HepG2 (cell line): Measurements from ENCODE around the gene PAPOLB. TPM values are rescaled to one million over a fixed set of nuclear protein-coding genes. Genes with fewer than 3 reads are reported as not detected.

ENCODE experiments used
- ATAC-seq: fragments of 200-7000 bp; cut with Tn5 transposase; 3 replicates; pipeline ENCODE4 v1.9.1; 2020; ENCODE audit warnings: mild to moderate bottlenecking, moderate library complexity
- BruUV-seq: library from RNA; stranded (reverse); fragments of 400-500 nt; replicated peaks from 2 replicates; lab custom pipeline; 2021; lab: Mats Ljungman, UMichigan
- CTCF ChIA-PET: fragments of 300-600 bp; formaldehyde crosslinking; extraction: SDS; loops from one replicate; lab custom pipeline; 2021; ENCODE audit warnings: low total read pairs, inconsistent platforms, low intra/inter-chr PET ratio; lab: Yijun Ruan, JAX
- POLR2A ChIA-PET: fragments of 350-600 bp; sonication (Branson Sonifier 250); formaldehyde crosslinking; loops from one replicate; lab custom pipeline; 2020; ENCODE audit warnings: antibody characterized with exemption, inconsistent platforms; lab: Yijun Ruan, JAX
- DNase-seq: peaks from one replicate; pipeline ENCODE4 v3.0.0-alpha.2; 2015; ENCODE audit warnings: low spot score
- FAIRE-seq: peaks from 3 replicates; lab custom pipeline; 2011; peaks lifted over from hg19 to GRCh38; lab: Jason Lieb, UNC
- H2AFZ ChIP-seq: one replicate; pipeline ENCODE4 v1.6.1; 2011; ENCODE audit warnings: low read length, inconsistent platforms
- H3K27ac ChIP-seq: fragments of 300-600 bp; 3 replicates; pipeline ENCODE4 v1.8.0; 2011; ENCODE audit warnings: mixed run types, mild to moderate bottlenecking, mixed read lengths, low read length, inconsistent platforms; ENCODE audit not compliant: insufficient read depth; ENCODE audit errors: extremely low read length
- H3K27me3 ChIP-seq, 2 experiments: fragments of 200-600 bp in 1 of 2; 2 replicates in 1 of 2; 3 replicates in 1 of 2; pipeline versions ENCODE4 v1.6.0 to v1.8.0; 2011; ENCODE audit warnings: low read length in 2 of 2, mild to moderate bottlenecking in 2 of 2, moderate library complexity in 2 of 2, inconsistent platforms in 1 of 2; ENCODE audit not compliant: insufficient read depth in 2 of 2, control insufficient read depth in 1 of 2
- H3K36me3 ChIP-seq, 2 experiments: fragments of 200-600 bp in 1 of 2; replicated peaks in 1 of 2; 2 replicates in 1 of 2; 3 replicates in 1 of 2; pipeline versions ENCODE4 v1.5.1 to v1.8.0; 2011; ENCODE audit warnings: low read length in 2 of 2, inconsistent platforms in 1 of 2; ENCODE audit not compliant: insufficient read depth in 2 of 2, control insufficient read depth in 1 of 2
- H3K4me1 ChIP-seq: 2 replicates; pipeline ENCODE4 v1.5.1; 2012; ENCODE audit warnings: low read length, inconsistent platforms; ENCODE audit not compliant: insufficient read depth
- H3K4me2 ChIP-seq: 2 replicates; pipeline ENCODE4 v1.6.0; 2011; ENCODE audit warnings: low read depth, low read length, inconsistent platforms
- H3K4me3 ChIP-seq, 3 experiments: fragments of 200-600 bp in 1 of 3; sonication (generic), shearing (Covaris generic) in 1 of 3; replicated peaks in 1 of 3; 2 replicates each; pipeline ENCODE4 v1.5.1; 2011 to 2016; ENCODE audit warnings: low read length in 3 of 3, inconsistent platforms in 2 of 3, low read depth in 2 of 3, mild to moderate bottlenecking in 2 of 3, control low read depth in 1 of 3, mixed read lengths in 1 of 3; ENCODE audit not compliant: insufficient read depth in 1 of 3
- H3K79me2 ChIP-seq: one replicate; pipeline ENCODE4 v1.6.1; 2011; ENCODE audit warnings: low read length, inconsistent platforms; ENCODE audit not compliant: insufficient read depth
- H3K9ac ChIP-seq: 2 replicates; pipeline ENCODE4 v1.6.0; 2011; ENCODE audit warnings: mild to moderate bottlenecking, low read depth, low read length, inconsistent platforms; ENCODE audit not compliant: insufficient read depth
- H3K9me3 ChIP-seq: 2 replicates; pipeline ENCODE4 v1.5.1; 2012; ENCODE audit warnings: mild to moderate bottlenecking, low read length
- H4K20me1 ChIP-seq: 2 replicates; pipeline ENCODE4 v1.6.0; 2011; ENCODE audit warnings: inconsistent platforms, mild to moderate bottlenecking, low read length, moderate library complexity; ENCODE audit not compliant: insufficient read depth
- ADNP ChIP-seq: sonication (generic); formaldehyde crosslinking; IDR thresholded peaks from 2 replicates; pipeline ENCODE4 v1.4.0; 2020; ENCODE audit warnings: missing genetic modification reagents
- ATRX ChIP-seq: sonication (generic); formaldehyde crosslinking; IDR thresholded peaks from 2 replicates; pipeline ENCODE4 v1.4.0; 2020; ENCODE audit warnings: missing genetic modification reagents, borderline replicate concordance
- FOXK1 ChIP-seq: sonication (generic); formaldehyde crosslinking; IDR thresholded peaks from 2 replicates; pipeline ENCODE4 v1.4.0; 2020; ENCODE audit warnings: low read depth, missing genetic modification reagents, borderline replicate concordance
- MAZ ChIP-seq, 2 experiments: sonication (generic) in 1 of 2; formaldehyde crosslinking in 1 of 2; IDR thresholded peaks; 2 replicates each; pipeline versions ENCODE4 v1.5.0 to v1.6.1; 2012 to 2020; ENCODE audit warnings: low read depth in 2 of 2, mild to moderate bottlenecking in 2 of 2, borderline replicate concordance in 1 of 2, improper control_type of control experiment in 1 of 2, low read length in 1 of 2, missing genetic modification reagents in 1 of 2, moderate library complexity in 1 of 2
- MLX ChIP-seq: IDR thresholded peaks from 2 replicates; pipeline ENCODE4 v1.6.1; 2016
- PITX1 ChIP-seq: sonication (generic); formaldehyde crosslinking; IDR thresholded peaks from 2 replicates; pipeline ENCODE4 v1.5.1; 2020; ENCODE audit warnings: mild to moderate bottlenecking, missing genetic modification reagents
- RORA ChIP-seq: sonication (generic); formaldehyde crosslinking; IDR thresholded peaks from 2 replicates; pipeline ENCODE4 v1.5.0; 2020; ENCODE audit warnings: mild to moderate bottlenecking, missing genetic modification reagents, moderate library complexity
- SNAPC2 ChIP-seq: sonication (generic); formaldehyde crosslinking; IDR thresholded peaks from 2 replicates; pipeline ENCODE4 v1.8.1; 2022; ENCODE audit warnings: mild to moderate bottlenecking, missing genetic modification reagents
- STAT6 ChIP-seq: sonication (generic); formaldehyde crosslinking; IDR thresholded peaks from 2 replicates; pipeline ENCODE4 v1.4.0; 2020; ENCODE audit warnings: missing genetic modification reagents, mild to moderate bottlenecking, borderline replicate concordance
- ZBTB25 ChIP-seq: IDR thresholded peaks from 2 replicates; pipeline ENCODE4 v1.6.1; 2018; ENCODE audit warnings: missing genetic modification reagents
- ZBTB26 ChIP-seq: IDR thresholded peaks from 2 replicates; pipeline ENCODE4 v1.6.1; 2016; ENCODE audit warnings: missing compliant biosample characterization, missing genetic modification reagents, borderline replicate concordance
- ZNF414 ChIP-seq: sonication (generic); formaldehyde crosslinking; IDR thresholded peaks from 2 replicates; pipeline ENCODE4 v1.5.0; 2020; ENCODE audit warnings: missing genetic modification reagents
- ZNF550 ChIP-seq: sonication (generic); formaldehyde crosslinking; IDR thresholded peaks from 2 replicates; pipeline ENCODE4 v1.4.0; 2020; ENCODE audit warnings: mild to moderate bottlenecking, missing genetic modification reagents, borderline replicate concordance
- ZNF562 ChIP-seq: sonication (generic); formaldehyde crosslinking; IDR thresholded peaks from 2 replicates; pipeline ENCODE4 v1.8.0; 2022; ENCODE audit warnings: missing genetic modification reagents, borderline replicate concordance
- ZNF605 ChIP-seq: sonication (generic); formaldehyde crosslinking; IDR thresholded peaks from 2 replicates; pipeline ENCODE4 v1.8.0; 2022; ENCODE audit warnings: mild to moderate bottlenecking, missing genetic modification reagents
- ZNF720 ChIP-seq: sonication (generic); formaldehyde crosslinking; IDR thresholded peaks from 2 replicates; pipeline ENCODE4 v1.4.0; 2020; ENCODE audit warnings: missing genetic modification reagents
- ZNF740 ChIP-seq: sonication (generic); formaldehyde crosslinking; IDR thresholded peaks from 2 replicates; pipeline ENCODE4 v1.4.0; 2020; ENCODE audit warnings: missing genetic modification reagents
- WGBS: methylation state at CpG from one replicate; pipeline ENCODE4 v1.1.6; 2017; ENCODE audit warnings: low lambda C conversion rate; 5-methylcytosine and 5-hydroxymethylcytosine counted together
- in situ Hi-C: cut with HindIII; loops from 2 replicates; pipeline ENCODE4 v1.10.0; 2017; ENCODE audit warnings: low pct_unique_long_range_greater_than_20kb; ENCODE audit not compliant: extremely low pct_ligation_motif_present
- intact Hi-C: fragments of 100-400 bp; cut with micrococcal nuclease; formaldehyde crosslinking; loops from one replicate; pipeline ENCODE4 v1.10.0; 2022; ENCODE audit not compliant: unreplicated experiment
- polyA plus RNA-seq, 8 experiments: library from polyadenylated mRNA; depleted of rRNA in 3 of 8; stranded (reverse) in 7 of 8; unstranded in 1 of 8; fragments of >200 nt; fragmentation: Illumina TruSeq in 4 of 8; extraction: Trizol in 4 of 8; gene quantifications; 2 replicates each; pipeline versions ENCODE4 v1.2.1 to v1.2.3, GENCODE V29; 2011 to 2016; ENCODE audit warnings: low read depth in 4 of 8, missing spikeins in 1 of 8, mixed read lengths in 1 of 8; ENCODE audit not compliant: insufficient read depth in 1 of 8
- total RNA-seq, 5 experiments: library from RNA; depleted of rRNA; stranded (reverse); fragments of >200 nt; fragmentation: Illumina TruSeq; extraction: Trizol; gene quantifications; 2 replicates each; pipeline ENCODE4 v1.2.3, GENCODE V29; 2016; ENCODE audit warnings: low read depth in 1 of 5

Gene PAPOLB
- total and polyA plus RNA-seq, 2 of the 13 experiments (the other 11 are each of a cell fraction or from before 2014, with no cell fraction given) = not detected

GRCh38 chr7:4837803-4838625, 23.8 kb downstream of the PAPOLB start:
- TF ChIP-seq ZBTB25 (no peak), MAZ (IDR thresholded peaks at IDR 0.05; ENCODE audit: borderline replicate concordance, low read depth, low read length) (no peak), MAZ (CRISPR knock-in tag; IDR thresholded peaks at IDR 0.05; ENCODE audit: low read depth) (no peak), ZBTB26 (CRISPR knock-in tag) (no peak), ZNF414 (CRISPR knock-in tag) (no peak), RORA (CRISPR knock-in tag) (no peak), ZNF720 (CRISPR knock-in tag) (no peak), ZNF562 (CRISPR knock-in tag) (no peak), ZNF740 (no peak), MLX (CRISPR knock-in tag) (no peak), ADNP (no peak), PITX1 (CRISPR knock-in tag) (no peak), ZNF550 (CRISPR knock-in tag) (no peak), FOXK1 (no peak), ATRX (CRISPR knock-in tag) (no peak), SNAPC2 (CRISPR knock-in tag) (no peak), STAT6 (CRISPR knock-in tag) (no peak), ZNF605 (CRISPR knock-in tag) (no peak)
- H3K27me3 ChIP-seq = peaks cover 4 to 27% of the 10 kb centered on the region in 2 experiments
- FAIRE-seq (no peak), ATAC-seq (peak; percentile 37), DNase-seq (no peak)
- no peak overlapping the region for H3K4me2 ChIP-seq
- no peaks in the 10 kb centered on the region for H4K20me1 ChIP-seq
- POLR2A ChIA-PET = no interaction called here
- H3K36me3 ChIP-seq = no peaks in the 10 kb centered on the region
- no peak overlapping the region for H2AFZ ChIP-seq
- H3K4me1 ChIP-seq = peaks cover 24% of the 10 kb centered on the region
- no peak overlapping the region for H3K27ac ChIP-seq
- BruUV-seq = no TSS peak
- 62% methylated on average over 16 of the region's 30 CpGs for WGBS
- H3K79me2 ChIP-seq = no peaks in the 10 kb centered on the region
- H3K9ac ChIP-seq = no peak overlapping the region
- CTCF ChIA-PET = no interaction called here
- intact Hi-C loops = no loop called here
- no peaks in the 10 kb centered on the region for H3K9me3 ChIP-seq
- in situ Hi-C loops = no loop called here
- no peak overlapping the region for H3K4me3 ChIP-seq
